Calu3 (cell line): Measurements from ENCODE around the gene TGFBI. TPM values are rescaled to one million over a fixed set of nuclear protein-coding genes. Genes with fewer than 3 reads are reported as not detected.

Experiments used
- BruUV-seq: library from RNA; stranded (reverse); fragments of 400-500 nt; replicated peaks from 2 replicates; lab custom pipeline; 2021; lab: Mats Ljungman, UMichigan
- CTCF ChIA-PET: fragments of 300-600 bp; sonication (Branson Sonifier 250); formaldehyde crosslinking; loops from one replicate; lab custom pipeline; 2022; ENCODE audit warnings: antibody characterized with exemption; lab: Charles Lee
- DNase-seq: peaks from one replicate; pipeline ENCODE4 v3.0.0; 2022
- H3K27ac Mint-ChIP-seq: one replicate; pipeline ENCODE4 v1.8.0; 2022; ENCODE audit warnings: mixed read lengths; ENCODE audit not compliant: unreplicated experiment
- H3K27me3 Mint-ChIP-seq: one replicate; pipeline ENCODE4 v1.8.0; 2022; ENCODE audit warnings: mixed read lengths; ENCODE audit not compliant: unreplicated experiment
- H3K36me3 Mint-ChIP-seq: one replicate; pipeline ENCODE4 v1.8.0; 2022; ENCODE audit warnings: mild to moderate bottlenecking, moderate library complexity, mixed read lengths; ENCODE audit not compliant: insufficient read depth, unreplicated experiment
- H3K4me1 Mint-ChIP-seq: one replicate; pipeline ENCODE4 v1.8.0; 2022; ENCODE audit warnings: mild to moderate bottlenecking, low read depth, mixed read lengths; ENCODE audit not compliant: unreplicated experiment
- H3K4me3 Mint-ChIP-seq: one replicate; pipeline ENCODE4 v1.8.0; 2022; ENCODE audit warnings: mild to moderate bottlenecking, low read depth, moderate library complexity, mixed read lengths; ENCODE audit not compliant: unreplicated experiment
- H3K9me3 Mint-ChIP-seq: one replicate; pipeline ENCODE4 v1.8.0; 2022; ENCODE audit warnings: low read depth, mixed read lengths; ENCODE audit not compliant: unreplicated experiment
- intact Hi-C: fragments of 100-400 bp; cut with micrococcal nuclease; formaldehyde crosslinking; loops from one replicate; pipeline ENCODE4 v1.10.0; 2022; ENCODE audit not compliant: unreplicated experiment
- total RNA-seq: library from RNA; stranded (reverse); gene quantifications from 2 replicates; pipeline ENCODE4 v1.2.3, GENCODE V29; 2022
- TF ChIP-seq, protein P1 (sequence below): fragments of 200-600 bp; IDR thresholded peaks from one replicate; pipeline ENCODE4 v1.8.0; 2022; ENCODE audit warnings: antibody characterized with exemption; ENCODE audit not compliant: unreplicated experiment

TGFBI gene
- total RNA-seq, 1 experiment from 2014 or later: 95.2 TPM

DNA sequence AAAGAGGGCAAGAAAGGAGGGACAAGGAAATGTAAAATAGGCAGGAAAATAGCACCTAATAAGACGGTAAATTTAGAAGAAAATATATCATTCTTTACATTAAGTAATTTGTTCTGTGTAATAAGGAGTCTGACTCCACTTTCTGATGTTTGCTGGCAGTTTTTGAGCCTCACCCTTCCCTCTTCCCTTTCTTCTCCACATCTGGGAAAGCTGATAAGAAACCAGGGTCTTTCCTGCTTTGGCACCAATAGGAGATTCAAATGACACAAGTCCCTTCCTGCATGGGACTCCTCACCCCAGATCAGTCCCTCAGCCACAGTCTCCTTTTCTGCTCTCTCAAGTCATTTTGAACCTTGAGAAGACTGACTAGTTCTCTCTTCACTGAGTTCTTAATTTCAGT lies 42.8 kb upstream of the TGFBI start:
- Mint-ChIP-seq H3K27ac (no peak overlapping the region), H3K4me1 (no peaks in the 10 kb centered on the region), H3K9me3 (no peaks in the 10 kb centered on the region), H3K27me3 (no peaks in the 10 kb centered on the region), H3K36me3 (no peaks in the 10 kb centered on the region), H3K4me3 (no peak overlapping the region)
- TF ChIP-seq, protein P1, sequence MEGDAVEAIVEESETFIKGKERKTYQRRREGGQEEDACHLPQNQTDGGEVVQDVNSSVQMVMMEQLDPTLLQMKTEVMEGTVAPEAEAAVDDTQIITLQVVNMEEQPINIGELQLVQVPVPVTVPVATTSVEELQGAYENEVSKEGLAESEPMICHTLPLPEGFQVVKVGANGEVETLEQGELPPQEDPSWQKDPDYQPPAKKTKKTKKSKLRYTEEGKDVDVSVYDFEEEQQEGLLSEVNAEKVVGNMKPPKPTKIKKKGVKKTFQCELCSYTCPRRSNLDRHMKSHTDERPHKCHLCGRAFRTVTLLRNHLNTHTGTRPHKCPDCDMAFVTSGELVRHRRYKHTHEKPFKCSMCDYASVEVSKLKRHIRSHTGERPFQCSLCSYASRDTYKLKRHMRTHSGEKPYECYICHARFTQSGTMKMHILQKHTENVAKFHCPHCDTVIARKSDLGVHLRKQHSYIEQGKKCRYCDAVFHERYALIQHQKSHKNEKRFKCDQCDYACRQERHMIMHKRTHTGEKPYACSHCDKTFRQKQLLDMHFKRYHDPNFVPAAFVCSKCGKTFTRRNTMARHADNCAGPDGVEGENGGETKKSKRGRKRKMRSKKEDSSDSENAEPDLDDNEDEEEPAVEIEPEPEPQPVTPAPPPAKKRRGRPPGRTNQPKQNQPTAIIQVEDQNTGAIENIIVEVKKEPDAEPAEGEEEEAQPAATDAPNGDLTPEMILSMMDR: no peak
- CTCF ChIA-PET: no interaction called here
- intact Hi-C loops: no loop called here
- no peak for DNase-seq
- no TSS peak for BruUV-seq

DNA sequence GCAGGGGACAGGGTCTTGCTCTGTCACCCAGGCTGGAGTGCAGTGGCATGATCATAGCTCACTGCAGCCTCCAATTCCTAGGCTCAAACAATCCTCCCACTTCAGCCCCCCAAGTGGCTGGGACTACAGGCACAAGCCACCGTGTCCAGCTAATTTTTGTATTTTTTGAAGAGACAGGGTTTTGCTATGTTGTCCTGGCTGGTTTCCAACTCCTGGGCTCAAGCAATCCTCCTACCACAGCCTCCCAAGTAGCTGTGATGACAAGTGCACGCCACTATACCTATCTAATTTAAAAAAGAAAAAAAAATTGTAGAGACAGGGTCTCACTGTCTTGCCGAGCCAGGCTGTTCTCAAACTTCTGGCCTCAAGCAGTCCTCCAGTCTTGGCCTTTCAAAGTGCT lies 42.4 kb upstream of the TGFBI start:
- CTCF ChIA-PET: interaction anchor here (0.6 kb wide), 1 partner anchor 38 kb away, joined by 3 read pairs; no protein-coding TSS in a partner anchor
- H3K4me3 Mint-ChIP-seq: no peak overlapping the region
- no peaks in the 10 kb centered on the region for H3K36me3 Mint-ChIP-seq
- no peaks in the 10 kb centered on the region for H3K9me3 Mint-ChIP-seq
- no peak overlapping the region for H3K27ac Mint-ChIP-seq
- no peaks in the 10 kb centered on the region for H3K27me3 Mint-ChIP-seq
- TF ChIP-seq, protein P1: no peak
- H3K4me1 Mint-ChIP-seq: no peaks in the 10 kb centered on the region
- no TSS peak for BruUV-seq
- DNase-seq: no peak
- intact Hi-C loops: no loop called here

DNA sequence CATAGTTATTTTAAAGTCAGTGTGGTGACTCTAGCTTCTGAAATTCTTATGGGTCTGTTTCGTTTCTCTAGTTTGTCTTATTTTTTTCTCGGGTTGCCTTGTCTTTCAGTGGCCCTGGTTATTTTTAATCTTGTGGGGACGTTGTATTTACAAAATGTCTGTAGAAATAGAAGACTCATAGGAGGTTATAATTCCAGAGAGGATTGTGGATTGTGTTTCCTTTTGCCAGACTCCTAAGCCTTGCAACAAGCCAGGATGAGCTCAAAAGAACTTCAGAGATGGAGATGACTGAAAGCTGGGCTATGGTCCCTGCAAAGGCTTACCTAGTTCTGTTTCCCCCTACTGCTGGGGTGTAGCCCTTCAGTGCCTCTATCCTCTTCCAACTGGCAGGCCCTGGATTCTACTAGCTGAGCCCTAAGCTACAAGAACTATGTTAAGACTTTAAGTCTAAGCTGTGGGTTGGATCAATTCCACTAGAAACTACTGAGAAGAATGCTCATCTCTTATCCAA lies 41.8 kb upstream of the TGFBI start:
- no TSS peak for BruUV-seq
- CTCF ChIA-PET: interaction anchor here (0.6 kb wide), 1 partner anchor 38 kb away, joined by 3 read pairs; no protein-coding TSS in a partner anchor
- Mint-ChIP-seq H3K4me1 (no peaks in the 10 kb centered on the region), H3K36me3 (no peaks in the 10 kb centered on the region), H3K4me3 (no peak overlapping the region), H3K9me3 (no peaks in the 10 kb centered on the region), H3K27me3 (no peaks in the 10 kb centered on the region), H3K27ac (no peak overlapping the region)
- DNase-seq: no peak
- intact Hi-C loops: no loop called here
- TF ChIP-seq, protein P1: no peak

DNA sequence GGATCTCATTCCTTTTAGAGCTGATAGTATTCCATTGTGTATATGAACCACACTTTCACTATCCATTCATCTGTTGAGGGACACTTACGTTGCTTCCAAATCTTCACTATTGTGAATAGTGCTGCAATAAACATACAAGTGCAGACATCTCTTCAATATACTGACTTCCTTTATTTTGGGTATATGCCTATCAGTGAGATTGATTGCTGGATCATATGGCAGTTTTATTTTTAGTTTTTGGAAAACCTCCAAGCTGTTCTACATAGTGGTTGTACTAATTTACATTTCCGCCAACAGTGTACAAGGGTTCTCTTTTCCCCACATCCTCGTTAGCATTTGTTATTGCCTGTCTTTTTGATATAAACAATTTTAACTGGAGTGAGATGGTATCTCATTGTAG lies 40.2 kb upstream of the TGFBI start:
- H3K27ac Mint-ChIP-seq: no peak overlapping the region
- H3K27me3 Mint-ChIP-seq: no peaks in the 10 kb centered on the region
- DNase-seq: no peak
- intact Hi-C loops: no loop called here
- CTCF ChIA-PET: no interaction called here
- no peak overlapping the region for H3K4me3 Mint-ChIP-seq
- H3K4me1 Mint-ChIP-seq: peaks cover 3% of the 10 kb centered on the region
- TF ChIP-seq, protein P1: no peak
- H3K36me3 Mint-ChIP-seq: no peaks in the 10 kb centered on the region
- H3K9me3 Mint-ChIP-seq: no peaks in the 10 kb centered on the region
- BruUV-seq: no TSS peak
